ENCODE measurements around the gene CRB3. TPM values are rescaled to one million over a fixed set of nuclear protein-coding genes. Genes with fewer than 3 reads are reported as not detected.

The CRB3 gene
- total RNA-seq, 1 donor from 2014 or later = 0.44 TPM

- Mint-ChIP-seq H3K4me3 (ENCODE audit: unreplicated experiment) (peak overlapping the region; percentile 16), H3K27me3 (ENCODE audit: unreplicated experiment) (peaks cover 4% of the 10 kb centered on the region), H3K27ac (ENCODE audit: unreplicated experiment) (no peak overlapping the region), H3K4me1 (ENCODE audit: unreplicated experiment) (no peaks in the 10 kb centered on the region), H3K36me3 (ENCODE audit: low read depth, unreplicated experiment) (peaks cover 23% of the 10 kb centered on the region), H3K9me3 (ENCODE audit: unreplicated experiment) (no peaks in the 10 kb centered on the region)
- no peak for TF ChIP-seq CTCF (IDR thresholded peaks at IDR 0.05; ENCODE audit: unreplicated experiment)
- no peak for DNase-seq (ENCODE audit: low spot score)
Observed at GRCh38 chr19:6450166-6450565, 13.9 kb upstream of the CRB3 start.

- no peak for TF ChIP-seq CTCF (IDR thresholded peaks at IDR 0.05; ENCODE audit: unreplicated experiment)
- Mint-ChIP-seq H3K36me3 (ENCODE audit: low read depth, unreplicated experiment) (peaks cover 20% of the 10 kb centered on the region), H3K27ac (ENCODE audit: unreplicated experiment) (no peak overlapping the region)
Observed at GRCh38 chr19:6451583-6452222, 12.4 kb upstream of the CRB3 start.

GRCh38 chr19:6452223-6452614 lies 11.9 kb upstream of the CRB3 start:
- Mint-ChIP-seq H3K4me3 (ENCODE audit: unreplicated experiment) (no peak overlapping the region), H3K27ac (ENCODE audit: unreplicated experiment) (no peak overlapping the region), H3K27me3 (ENCODE audit: unreplicated experiment) (peaks cover 4% of the 10 kb centered on the region), H3K36me3 (ENCODE audit: low read depth, unreplicated experiment) (peaks cover 20% of the 10 kb centered on the region), H3K9me3 (ENCODE audit: unreplicated experiment) (no peaks in the 10 kb centered on the region), H3K4me1 (ENCODE audit: unreplicated experiment) (no peaks in the 10 kb centered on the region)
- no peak for TF ChIP-seq CTCF (IDR thresholded peaks at IDR 0.05; ENCODE audit: unreplicated experiment)
- no peak for DNase-seq (ENCODE audit: low spot score)

More at GRCh38 chr19:6451583-6452222, 12.4 kb upstream of the CRB3 start:
- Mint-ChIP-seq H3K9me3 (ENCODE audit: unreplicated experiment) (no peaks in the 10 kb centered on the region), H3K4me3 (ENCODE audit: unreplicated experiment) (no peak overlapping the region), H3K4me1 (ENCODE audit: unreplicated experiment) (no peaks in the 10 kb centered on the region), H3K27me3 (ENCODE audit: unreplicated experiment) (peaks cover 4% of the 10 kb centered on the region)
- DNase-seq (ENCODE audit: low spot score) = no peak

- Mint-ChIP-seq H3K9me3 (ENCODE audit: unreplicated experiment) (no peaks in the 10 kb centered on the region), H3K27ac (ENCODE audit: unreplicated experiment) (no peak overlapping the region), H3K4me3 (ENCODE audit: unreplicated experiment) (no peak overlapping the region), H3K4me1 (ENCODE audit: unreplicated experiment) (no peaks in the 10 kb centered on the region), H3K27me3 (ENCODE audit: unreplicated experiment) (peaks cover 7% of the 10 kb centered on the region), H3K36me3 (ENCODE audit: low read depth, unreplicated experiment) (peaks cover 20% of the 10 kb centered on the region)
- TF ChIP-seq CTCF (IDR thresholded peaks at IDR 0.05; ENCODE audit: unreplicated experiment) = no peak
- no peak for DNase-seq (ENCODE audit: low spot score)
Observed at GRCh38 chr19:6452899-6453298, 11.2 kb upstream of the CRB3 start.

- Mint-ChIP-seq H3K4me1 (ENCODE audit: unreplicated experiment) (peaks cover 4% of the 10 kb centered on the region), H3K27ac (ENCODE audit: unreplicated experiment) (no peak overlapping the region), H3K36me3 (ENCODE audit: low read depth, unreplicated experiment) (peaks cover 20% of the 10 kb centered on the region), H3K27me3 (ENCODE audit: unreplicated experiment) (peaks cover 7% of the 10 kb centered on the region), H3K4me3 (ENCODE audit: unreplicated experiment) (no peak overlapping the region), H3K9me3 (ENCODE audit: unreplicated experiment) (no peaks in the 10 kb centered on the region)
- DNase-seq (ENCODE audit: low spot score) = no peak
- TF ChIP-seq CTCF (IDR thresholded peaks at IDR 0.05; ENCODE audit: unreplicated experiment) = no peak
Observed at GRCh38 chr19:6453951-6454565, 10.0 kb upstream of the CRB3 start.
